SK-N-SH (cell line): ENCODE data around the gene LRRN1.

Source experiments
- ELF1 ChIP-seq: IDR thresholded peaks from 2 replicates; pipeline ENCODE4 v1.4.0; 2012
- POLR2AphosphoS5 ChIP-seq: IDR thresholded peaks from 2 replicates; pipeline ENCODE4 v1.6.1; 2012; ENCODE audit warnings: low read depth, low read length

DNA sequence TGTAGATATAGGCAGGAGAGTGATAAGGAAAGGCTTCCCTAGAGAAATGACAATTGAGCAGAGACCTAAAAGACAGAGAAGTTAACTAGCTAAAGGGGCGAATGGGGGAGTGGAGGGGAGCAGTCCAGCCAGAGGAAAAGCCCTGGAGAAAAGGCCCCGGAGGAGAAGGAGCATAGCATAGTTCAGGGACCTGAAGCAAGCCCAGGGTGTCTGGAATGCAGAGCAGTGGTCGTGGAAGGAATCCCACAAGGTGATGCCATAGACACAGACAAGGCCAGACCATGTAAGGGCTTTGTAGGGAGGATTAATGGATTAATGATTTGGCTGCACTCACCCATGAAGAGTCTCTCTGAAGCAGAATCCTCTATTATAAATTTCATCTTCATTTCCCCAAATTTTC is 45.8 kb upstream of the LRRN1 start:
- TF ChIP-seq POLR2AphosphoS5 (no peak), ELF1 (no peak)
